RCC 7860 (cell line): Measurements from ENCODE around the gene TM4SF1.

Source experiments
- DNase-seq: peaks from one replicate; pipeline ENCODE4 v3.0.0-alpha.2; 2015; ENCODE audit warnings: low spot score
- FAIRE-seq: peaks from 2 replicates; lab custom pipeline; 2012; peaks lifted over from hg19 to GRCh38; lab: Jason Lieb, UNC

The TM4SF1 gene, protein sequence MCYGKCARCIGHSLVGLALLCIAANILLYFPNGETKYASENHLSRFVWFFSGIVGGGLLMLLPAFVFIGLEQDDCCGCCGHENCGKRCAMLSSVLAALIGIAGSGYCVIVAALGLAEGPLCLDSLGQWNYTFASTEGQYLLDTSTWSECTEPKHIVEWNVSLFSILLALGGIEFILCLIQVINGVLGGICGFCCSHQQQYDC

DNA sequence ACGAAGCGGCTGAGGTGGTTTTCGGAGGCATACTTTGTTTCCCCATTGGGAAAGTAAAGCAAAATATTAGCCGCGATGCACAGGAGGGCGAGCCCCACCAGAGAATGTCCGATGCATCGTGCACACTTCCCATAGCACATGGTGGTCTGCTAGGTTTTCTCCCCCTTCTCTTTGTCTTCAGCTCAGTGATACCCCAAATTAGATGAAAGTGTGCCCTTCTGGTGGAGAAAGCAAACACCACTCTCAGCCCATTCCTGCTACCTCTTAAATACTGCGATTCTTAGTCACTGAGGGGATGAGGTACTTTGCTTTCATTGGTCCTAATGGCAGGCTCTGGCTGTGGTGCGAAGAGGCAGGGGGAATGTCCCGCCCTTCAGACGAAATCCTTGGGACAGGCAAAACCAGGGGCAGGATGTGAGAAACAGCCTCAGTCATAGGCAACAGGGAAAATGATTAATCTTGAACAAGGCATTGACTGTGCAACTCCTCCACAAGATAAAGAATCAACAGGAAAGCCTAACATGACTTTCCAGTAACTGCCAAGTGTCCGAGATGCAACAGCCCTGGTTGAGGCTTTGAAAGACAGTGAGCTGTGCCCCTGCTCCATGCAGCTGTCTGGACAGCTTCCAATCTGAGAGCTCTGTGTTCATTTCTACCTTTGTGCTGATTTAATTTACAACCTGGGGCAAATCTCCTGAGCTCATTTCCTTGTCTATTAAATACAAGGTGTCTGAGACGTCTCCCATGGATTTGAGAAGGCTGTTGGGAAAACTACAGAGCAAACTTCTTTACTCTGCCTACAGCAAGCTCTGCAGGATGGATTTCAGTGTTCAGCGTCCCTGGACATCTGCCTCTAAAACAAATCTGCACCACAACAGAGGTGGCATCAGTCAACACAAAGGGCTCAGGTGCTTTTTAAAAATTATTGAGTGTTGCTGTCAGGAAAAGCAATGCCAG, at the start of gene TM4SF1:
Gene TM4SF1 (minus strand): TSS at position 242 of the 957 bp plus-strand sequence. CDS start 102 bp downstream, at position 140.
- FAIRE-seq (peak; percentile 97), DNase-seq (peak; percentile 99)

DNA sequence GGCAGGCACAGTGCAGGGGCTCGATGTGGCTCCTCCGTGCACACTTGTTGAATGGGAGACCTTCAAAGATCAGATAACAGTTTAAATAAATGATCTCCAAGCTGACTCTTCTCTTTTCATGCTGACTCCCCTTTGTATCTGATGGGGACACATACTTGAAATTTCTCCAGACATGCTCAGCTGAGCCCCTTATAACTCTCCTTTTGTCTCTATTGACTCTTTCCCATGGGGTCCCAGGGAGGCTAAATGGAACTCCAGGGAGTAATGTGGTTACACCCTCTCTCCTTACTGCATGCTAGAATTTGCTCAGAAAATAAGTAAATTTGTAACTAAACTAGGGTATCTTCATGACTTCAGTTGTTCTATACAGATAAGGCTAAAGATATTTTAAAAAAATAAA, 48.9 kb upstream of the TM4SF1 start:
- FAIRE-seq (no peak), DNase-seq (no peak)

DNA sequence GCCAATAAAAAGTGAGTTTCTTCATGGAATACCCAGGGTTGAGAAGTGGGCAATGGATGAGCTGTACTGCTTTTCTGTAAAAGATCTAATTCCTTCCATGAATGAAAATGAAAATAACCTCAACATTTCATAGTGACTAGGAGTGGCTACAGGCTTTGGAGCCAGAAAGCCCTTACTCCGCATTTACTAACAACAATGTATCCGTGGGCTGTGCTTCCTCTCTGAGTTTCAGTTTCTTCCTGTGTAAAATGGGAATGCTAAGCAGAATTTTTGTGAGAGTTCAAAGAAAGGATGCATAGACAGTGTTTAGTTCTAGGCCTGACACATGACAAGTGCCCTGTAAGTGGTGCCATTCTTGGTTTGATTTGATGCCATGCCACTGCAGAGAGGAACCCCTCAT, 47.5 kb upstream of the TM4SF1 start:
- DNase-seq (no peak), FAIRE-seq (no peak)

DNA sequence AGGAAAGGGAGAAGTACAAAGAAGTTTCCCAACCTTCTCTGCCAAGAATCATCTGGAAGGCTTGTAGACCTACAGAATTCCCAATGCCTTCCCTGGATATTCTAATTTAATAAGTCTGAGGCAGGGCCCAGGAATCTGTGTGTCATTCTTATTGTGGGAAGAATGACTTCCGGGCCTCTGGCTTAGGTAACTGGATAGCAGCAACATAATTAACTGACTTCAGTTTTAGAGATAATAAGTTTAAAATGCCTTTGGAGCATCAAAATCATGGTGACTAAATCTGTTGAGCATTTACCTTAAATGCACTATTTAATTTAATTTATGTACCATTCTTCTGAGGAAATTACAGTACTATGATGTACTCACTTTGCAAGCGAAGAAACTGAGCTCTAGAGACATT, 44.3 kb upstream of the TM4SF1 start:
- FAIRE-seq (no peak), DNase-seq (no peak)

DNA sequence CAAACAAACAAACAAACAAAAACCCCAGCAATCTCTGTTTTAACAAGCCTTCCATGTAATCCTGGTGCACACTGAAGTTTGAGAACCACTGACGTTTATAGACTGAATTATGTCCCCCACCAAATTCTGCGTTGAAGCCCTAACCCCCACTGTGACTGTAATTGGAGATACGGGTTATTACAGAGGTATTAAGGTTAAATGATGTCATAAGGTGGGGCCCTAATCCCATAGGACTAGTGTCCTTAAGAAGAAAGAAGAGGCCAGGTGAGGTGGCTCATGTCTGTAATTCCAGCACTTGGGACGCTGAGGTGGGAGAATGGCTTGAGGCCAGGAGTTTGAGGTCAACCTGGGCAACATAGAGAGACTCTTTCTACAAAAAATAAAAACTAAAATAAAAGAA, 42.4 kb upstream of the TM4SF1 start:
- FAIRE-seq (no peak), DNase-seq (no peak)

DNA sequence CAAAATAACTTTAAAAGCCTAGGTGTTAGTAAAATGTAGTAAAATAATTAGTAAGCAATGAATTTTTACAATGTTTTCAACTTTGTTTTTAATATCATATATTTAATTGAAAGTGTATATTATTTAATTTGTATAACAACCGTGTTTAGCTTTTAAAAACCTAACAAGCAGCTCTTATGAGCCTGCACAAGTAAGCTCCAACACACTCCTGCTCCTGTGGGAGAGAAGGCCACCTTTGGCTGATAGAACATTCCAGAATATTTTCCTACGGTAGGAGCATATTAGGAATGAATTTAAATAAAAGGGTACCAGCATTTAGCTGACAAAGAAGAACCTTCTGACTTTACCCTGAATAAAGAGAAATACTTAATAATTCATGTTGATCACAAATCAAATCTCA, 40.3 kb upstream of the TM4SF1 start:
- FAIRE-seq = no peak
- no peak for DNase-seq

DNA sequence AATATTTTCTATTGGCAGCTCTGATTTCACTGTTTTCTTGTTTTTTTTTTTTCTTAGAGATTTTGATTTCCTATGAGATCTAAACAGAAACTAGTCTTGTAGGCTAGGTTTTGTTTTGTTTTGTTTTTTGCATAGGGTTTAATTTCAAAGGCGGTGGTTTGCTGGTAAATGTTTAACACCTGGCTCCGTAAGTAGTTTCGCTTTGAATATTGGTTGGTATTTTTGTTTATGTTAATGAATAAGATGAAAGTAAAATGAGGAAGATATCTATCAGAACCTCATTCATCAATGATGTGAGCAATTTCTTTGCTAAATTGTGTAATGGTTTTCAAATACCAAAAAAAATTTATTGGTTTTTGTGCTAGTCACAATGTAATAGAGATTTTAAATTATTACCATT, 39.7 kb upstream of the TM4SF1 start:
- FAIRE-seq (no peak), DNase-seq (no peak)

DNA sequence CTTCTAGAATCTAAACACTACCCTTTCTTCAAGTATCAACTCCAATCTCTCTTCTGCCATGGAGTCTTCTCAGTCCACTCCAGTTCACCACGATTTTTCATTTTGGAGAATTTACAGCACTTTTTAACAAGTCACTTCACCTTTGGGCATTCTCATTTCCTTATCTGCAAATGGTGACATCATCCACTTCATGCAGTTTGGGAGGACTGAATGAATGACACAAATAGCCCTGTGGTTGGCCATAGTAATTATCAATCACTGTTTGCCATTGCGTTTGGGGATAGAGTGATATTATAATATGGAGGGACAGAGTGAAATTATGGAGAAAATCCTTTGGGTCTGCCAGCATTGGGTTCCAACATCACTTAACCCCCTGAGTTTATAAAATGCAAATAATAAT, 38.0 kb upstream of the TM4SF1 start:
- no peak for DNase-seq
- FAIRE-seq = no peak

DNA sequence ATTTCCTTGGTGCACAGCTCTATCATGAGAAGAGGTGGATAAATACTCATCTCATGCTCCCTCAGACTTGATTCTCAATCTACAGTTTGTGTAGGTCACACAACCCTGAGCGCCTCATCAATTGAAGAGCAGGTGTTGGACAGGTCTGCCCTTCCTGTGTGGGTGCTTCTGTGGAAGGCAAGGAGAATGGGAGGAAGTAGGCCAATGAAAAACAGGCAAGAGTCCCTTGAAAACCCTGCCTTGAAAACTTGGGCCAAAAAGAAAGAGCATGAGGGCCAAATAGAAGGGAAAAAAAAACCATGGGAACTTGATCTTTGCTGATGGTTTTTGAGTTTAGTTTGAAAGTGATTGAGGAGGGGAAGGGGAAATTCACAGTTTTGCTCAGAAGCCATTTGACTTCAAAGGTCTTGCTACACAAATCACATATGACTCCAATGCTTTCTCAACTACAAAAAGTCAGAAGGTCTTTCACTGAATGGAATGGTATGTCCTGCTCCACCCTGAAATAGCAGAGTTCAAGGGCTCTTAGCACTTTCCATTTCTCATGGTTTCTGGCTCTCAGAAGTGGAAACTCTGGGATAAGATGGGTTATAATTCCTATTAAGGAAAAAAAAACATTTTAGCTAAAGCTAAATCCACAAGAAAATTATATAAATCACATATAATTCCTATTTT, 37.2 kb upstream of the TM4SF1 start:
- DNase-seq (no peak), FAIRE-seq (no peak)

DNA sequence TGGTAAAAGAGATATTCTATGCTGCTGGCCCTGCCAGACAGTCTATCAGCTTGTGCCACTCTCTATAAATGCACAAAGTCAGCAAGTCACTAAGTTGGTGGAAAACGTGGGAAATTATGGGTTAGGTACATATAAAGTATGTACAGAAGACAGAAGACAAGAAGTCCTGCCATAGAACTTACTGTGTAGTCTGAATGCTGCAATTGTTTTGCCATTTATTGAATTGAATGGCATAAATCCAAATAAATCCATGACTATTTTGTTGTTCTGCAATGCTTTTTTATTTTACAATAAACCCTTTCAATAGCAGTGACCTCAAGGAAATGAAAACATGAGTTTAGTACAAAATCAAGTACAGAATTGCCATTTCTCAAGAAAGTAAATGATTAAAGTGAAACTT, 34.1 kb upstream of the TM4SF1 start:
- FAIRE-seq = no peak
- DNase-seq = no peak

DNA sequence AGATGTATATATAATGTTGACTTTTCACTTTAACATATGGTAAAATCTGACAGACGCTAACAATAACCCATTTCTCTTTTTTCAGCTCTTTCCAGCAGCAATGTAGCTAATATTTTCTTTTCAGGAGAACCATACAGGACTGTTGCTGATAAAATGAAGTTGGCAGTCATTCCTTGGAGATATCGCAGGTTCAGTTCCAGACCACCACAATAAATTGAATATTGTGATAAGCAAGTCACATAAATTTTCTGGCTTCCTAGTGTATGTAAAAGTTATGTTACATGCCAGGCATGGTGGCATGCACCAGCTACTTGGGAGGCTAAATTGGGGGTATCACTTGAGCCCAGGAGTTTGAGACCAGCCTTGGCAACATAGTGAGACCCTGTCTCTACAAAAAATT, 31.9 kb upstream of the TM4SF1 start:
- DNase-seq (no peak), FAIRE-seq (no peak)

DNA sequence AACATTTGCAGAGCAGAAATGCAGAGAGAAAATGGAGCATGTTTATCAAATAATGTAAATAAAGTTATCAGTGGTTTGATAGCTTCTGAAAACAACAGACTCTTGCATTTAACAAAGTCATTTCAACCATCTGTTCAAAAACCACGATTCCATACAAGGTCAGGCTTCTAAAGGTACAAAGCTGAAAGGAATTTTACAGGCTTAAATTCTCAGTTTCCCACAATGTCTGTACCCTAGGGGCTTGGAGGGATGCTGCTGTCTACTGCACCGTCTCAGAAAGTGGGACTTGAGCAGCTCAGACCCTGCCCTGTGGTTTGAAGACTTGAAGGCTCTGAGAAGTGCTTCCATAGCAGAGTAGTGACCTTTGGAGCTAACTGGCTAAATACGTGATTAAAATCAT, 30.4 kb upstream of the TM4SF1 start:
- no peak for FAIRE-seq
- DNase-seq = no peak

DNA sequence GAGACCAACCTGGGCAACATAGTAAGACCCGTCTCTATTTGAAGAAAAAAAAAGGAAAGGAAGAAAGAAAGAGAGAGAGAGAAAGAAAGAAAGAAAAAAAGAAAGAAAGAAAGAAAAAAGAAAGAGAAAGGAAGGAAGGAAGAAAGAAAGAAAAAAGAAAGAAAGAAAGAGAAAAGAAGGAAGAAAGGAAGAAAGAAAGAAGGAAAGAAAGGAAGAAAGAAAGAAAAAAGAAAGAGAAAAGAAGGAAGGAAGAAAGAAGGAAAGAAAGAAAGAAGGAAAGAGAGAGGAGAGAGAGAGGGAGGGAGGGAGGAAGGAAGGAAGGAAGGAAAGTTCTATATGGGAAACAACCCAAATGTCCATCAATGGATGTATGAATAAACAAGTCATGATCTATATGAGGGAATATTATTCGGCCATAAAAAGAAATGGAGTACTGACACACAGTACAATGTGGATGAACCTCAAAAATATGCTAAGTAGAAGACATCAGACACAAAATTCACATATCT, 28.8 kb upstream of the TM4SF1 start:
- no peak for FAIRE-seq

DNA sequence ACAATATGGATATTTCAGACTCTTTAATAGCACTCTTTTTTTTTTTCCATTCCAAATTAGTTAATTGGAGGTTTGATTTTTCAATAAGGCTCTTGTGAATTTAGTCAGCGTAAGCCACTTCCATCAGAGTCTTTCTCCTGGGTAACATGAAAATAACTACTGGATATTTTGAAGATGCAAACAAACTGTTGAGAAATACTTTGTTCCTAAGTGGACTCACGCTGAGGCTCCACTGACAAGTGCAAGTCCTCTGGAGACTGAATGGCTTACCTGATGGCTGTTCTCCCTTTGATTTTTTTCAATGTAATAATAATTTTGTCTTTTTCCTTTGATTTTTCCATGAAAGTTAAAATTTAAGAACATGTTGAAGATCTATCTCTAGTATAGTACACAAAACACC, 26.0 kb upstream of the TM4SF1 start:
- FAIRE-seq (no peak), DNase-seq (no peak)

More for the DNA sequence above, 28.8 kb upstream of the TM4SF1 start:
- no peak for DNase-seq

DNA sequence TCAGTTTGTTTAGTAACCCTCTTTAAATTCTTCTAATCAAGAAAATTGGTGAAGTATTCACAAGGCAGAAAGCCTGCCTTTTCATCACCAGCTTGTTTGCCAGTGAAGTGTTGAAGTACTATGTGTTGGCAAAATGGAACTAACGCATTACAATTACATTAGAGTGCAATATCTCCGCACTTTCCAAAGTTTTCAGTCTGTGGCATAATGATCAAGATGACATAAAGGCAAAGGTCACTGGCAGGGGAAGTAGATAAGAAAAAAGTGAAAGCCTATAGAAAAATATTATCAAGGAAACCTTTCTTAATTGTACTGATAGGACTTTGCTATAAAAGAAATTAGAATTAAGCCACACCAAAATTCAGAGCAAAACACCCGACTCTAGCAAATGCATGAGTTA, 25.0 kb upstream of the TM4SF1 start:
- DNase-seq = no peak
- FAIRE-seq = no peak

DNA sequence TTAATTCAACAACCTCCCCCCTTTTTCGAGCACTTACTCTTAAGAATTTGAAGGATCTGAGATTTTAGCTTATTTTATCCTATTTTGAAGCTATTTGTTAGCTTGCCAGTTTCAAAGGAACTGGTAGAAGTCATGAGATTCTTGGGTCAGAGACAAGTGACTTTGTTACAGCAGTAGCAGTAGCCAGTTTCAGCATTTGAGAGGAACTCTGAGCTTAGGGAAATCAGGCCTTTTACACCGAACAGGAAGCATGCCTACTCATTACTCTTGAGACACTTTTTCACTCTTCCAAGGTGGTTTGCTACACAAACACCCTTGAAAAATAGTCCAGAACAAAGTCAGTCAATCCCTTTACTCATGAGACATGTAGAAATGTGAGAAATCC, 24.5 kb upstream of the TM4SF1 start:
- DNase-seq (no peak), FAIRE-seq (no peak)

DNA sequence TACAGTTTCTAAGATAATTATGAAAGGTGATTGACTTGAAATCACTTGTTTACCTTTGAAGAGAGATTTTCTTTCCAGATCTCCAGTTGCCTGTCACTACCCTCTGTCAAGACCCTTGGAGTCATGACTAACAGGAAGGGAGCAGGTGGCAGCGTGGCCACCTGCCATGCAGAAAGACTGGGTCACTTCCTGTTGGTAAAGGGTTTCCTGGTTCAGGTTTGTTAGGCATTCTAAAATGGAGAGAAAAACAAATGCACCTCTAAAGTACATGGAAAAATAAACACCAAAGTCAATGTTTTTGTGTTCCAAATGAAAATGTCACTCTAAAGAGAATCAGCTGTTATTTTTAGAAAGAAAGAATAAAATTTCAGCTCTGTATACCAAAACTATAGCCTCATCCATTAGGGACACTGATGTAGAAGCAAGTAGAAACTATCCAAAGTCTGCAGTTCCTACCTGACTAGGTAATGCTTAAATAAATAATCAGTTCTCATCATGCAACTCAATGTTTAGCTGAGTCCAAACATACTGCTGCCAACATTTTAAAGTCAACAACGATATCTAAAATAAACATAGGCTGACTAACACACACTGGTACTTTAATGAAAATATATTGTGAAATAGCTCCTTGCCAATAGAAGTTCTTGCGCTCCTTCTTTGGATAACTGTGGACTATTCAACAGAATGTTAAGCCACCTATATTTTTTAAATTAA, 23.9 kb upstream of the TM4SF1 start:
- FAIRE-seq = no peak
- no peak for DNase-seq

DNA sequence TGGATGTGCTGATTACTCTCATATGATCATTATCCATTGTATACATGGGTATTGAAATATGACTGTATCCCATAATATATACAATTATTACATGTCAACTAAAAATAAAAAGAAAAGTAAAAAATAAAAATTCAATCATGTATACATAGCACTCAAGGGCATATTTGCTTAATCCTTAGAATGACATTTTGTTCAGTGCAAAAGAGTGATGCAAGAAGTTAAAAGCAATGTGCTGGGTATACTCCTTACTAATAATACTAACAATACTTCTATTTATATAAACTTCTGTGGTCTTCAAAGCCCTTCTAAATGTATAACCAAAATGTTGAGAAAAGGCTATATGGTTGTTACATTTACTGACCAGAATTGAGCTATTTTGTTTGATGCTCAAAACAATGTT, 23.2 kb upstream of the TM4SF1 start:
- FAIRE-seq (no peak), DNase-seq (no peak)

DNA sequence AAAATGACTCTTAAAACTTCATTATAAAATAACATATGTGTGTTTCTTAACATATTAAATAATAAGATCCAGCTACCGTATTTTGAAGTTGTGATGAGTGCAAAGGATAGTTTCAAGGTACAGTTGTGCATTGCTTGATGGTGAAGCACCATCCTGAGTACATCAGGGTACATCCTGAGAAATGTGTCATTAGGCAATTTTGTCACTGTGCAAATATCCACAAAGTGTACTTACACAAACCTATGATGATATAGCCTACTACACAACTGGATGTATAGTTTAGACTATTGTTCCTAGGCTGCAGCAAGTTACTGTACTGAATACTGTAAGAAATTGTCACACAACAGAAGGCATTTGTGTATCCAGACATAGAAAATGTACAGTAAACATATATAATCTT, 20.8 kb upstream of the TM4SF1 start:
- no peak for FAIRE-seq
- no peak for DNase-seq

DNA sequence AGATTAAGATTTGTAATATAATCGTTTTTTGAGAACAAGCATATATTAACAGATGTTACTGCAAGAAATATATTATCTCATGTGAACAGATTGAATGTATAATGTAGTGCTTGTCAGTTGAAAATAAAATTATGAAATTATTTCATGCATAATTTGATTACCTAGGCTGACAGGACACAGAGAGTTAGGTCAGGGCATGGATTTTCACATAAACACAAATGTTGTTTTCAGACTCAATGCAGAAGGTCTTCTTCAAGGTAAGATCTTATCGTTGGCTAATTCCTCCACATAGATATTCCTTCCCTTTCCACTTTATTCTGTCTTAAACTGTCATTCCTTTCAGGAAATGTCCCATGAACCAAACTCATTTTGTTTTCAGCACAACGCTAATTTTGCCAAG, 20.1 kb upstream of the TM4SF1 start:
- DNase-seq (no peak), FAIRE-seq (no peak)

DNA sequence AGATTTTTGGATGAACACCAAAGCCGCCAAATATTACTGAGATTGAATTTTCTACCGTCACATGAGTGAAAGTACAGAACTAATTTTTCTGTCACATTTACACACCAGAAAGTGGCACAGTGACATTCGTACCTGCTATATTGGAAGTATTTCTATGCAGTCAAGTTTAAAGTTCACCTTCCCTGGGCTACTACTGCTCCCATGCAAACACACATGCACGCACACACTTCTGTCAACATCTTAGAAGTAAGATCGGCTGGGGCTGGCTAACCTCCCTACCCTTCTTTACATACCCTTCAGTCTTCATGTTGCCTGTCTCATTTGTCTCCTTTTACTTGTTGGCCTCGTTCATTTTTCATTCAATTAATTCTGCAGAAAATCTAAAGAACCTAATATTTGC, 19.0 kb upstream of the TM4SF1 start:
- no peak for DNase-seq
- no peak for FAIRE-seq
